OCI-LY3 (cell line): ENCODE data around the gene PLB1.

Experiments used
- H2AFZ ChIP-seq: fragments of 200-600, 300-600 bp; shearing (Covaris generic); 2 replicates; pipeline ENCODE4 v1.6.0; 2014; ENCODE audit warnings: antibody characterized with exemption, low read depth, low read length
- H3K27ac ChIP-seq: fragments of 200-600, 300-600 bp; sonication (generic); 2 replicates; pipeline ENCODE4 v1.5.1; 2014; ENCODE audit warnings: mild to moderate bottlenecking, low read length, moderate library complexity, mixed read lengths
- H3K27me3 ChIP-seq: fragments of 200-600, 300-600 bp; sonication (generic); 2 replicates; pipeline ENCODE4 v1.6.1; 2014; ENCODE audit warnings: low read depth, low read length, mixed read lengths
- H3K36me3 ChIP-seq: fragments of 200-600, 300-600 bp; sonication (generic); replicated peaks from 2 replicates; pipeline ENCODE3; 2014; ENCODE audit warnings: low read depth, low read length, mixed read lengths
- H3K4me1 ChIP-seq: fragments of 300-600, 200-600 bp; sonication (generic); 2 replicates; pipeline ENCODE4 v1.6.1; 2014; ENCODE audit warnings: low read length, mixed read lengths
- H3K4me2 ChIP-seq: fragments of 200-600, 300-600 bp; sonication (generic); 2 replicates; pipeline ENCODE4 v1.6.1; 2014; ENCODE audit warnings: low read length, mixed read lengths
- H3K4me3 ChIP-seq: fragments of 300-600, 200-600 bp; sonication (generic); 2 replicates; pipeline ENCODE4 v1.5.1; 2014; ENCODE audit warnings: antibody characterized with exemption, mild to moderate bottlenecking, low read length, moderate library complexity
- H3K79me2 ChIP-seq: fragments of 300-600, 200-600 bp; shearing (Covaris generic); 2 replicates; pipeline ENCODE4 v1.6.1; 2014; ENCODE audit warnings: mild to moderate bottlenecking, low read length, mixed read lengths
- H3K9ac ChIP-seq: fragments of 300-600, 200-600 bp; shearing (Covaris generic); 2 replicates; pipeline ENCODE4 v1.6.0; 2014; ENCODE audit warnings: mild to moderate bottlenecking, low read length, moderate library complexity
- H3K9me3 ChIP-seq: fragments of 200-600, 300-600 bp; shearing (Covaris generic); 2 replicates; pipeline ENCODE4 v1.6.1; 2014; ENCODE audit warnings: low read length, mixed read lengths; ENCODE audit not compliant: insufficient read depth
- H4K20me1 ChIP-seq: fragments of 200-600, 300-600 bp; sonication (generic); 2 replicates; pipeline ENCODE4 v1.6.1; 2016; ENCODE audit warnings: low read length, mixed read lengths; ENCODE audit not compliant: insufficient read depth
- CTCF ChIP-seq: fragments of 200-600, 300-600 bp; sonication (generic); IDR thresholded peaks from 2 replicates; pipeline ENCODE4 v1.5.1; 2014; ENCODE audit warnings: antibody characterized with exemption, low read length, low read depth
- EZH2phosphoT487 ChIP-seq: fragments of 200-600 bp; shearing (Covaris generic); IDR thresholded peaks from 2 replicates; pipeline ENCODE4 v1.6.1; 2018; ENCODE audit warnings: antibody characterized with exemption, mixed run types, low read depth

The PLB1 gene

GRCh38 chr2:28522481-28522880 lies 26.6 kb downstream of the PLB1 start:
- peaks cover 55% of the 10 kb centered on the region for H3K27me3 ChIP-seq
- no peaks in the 10 kb centered on the region for H3K36me3 ChIP-seq
- no peak overlapping the region for H3K4me2 ChIP-seq
- H3K4me1 ChIP-seq: no peaks in the 10 kb centered on the region
- no peak overlapping the region for H2AFZ ChIP-seq
- TF ChIP-seq EZH2phosphoT487 (no peak), CTCF (no peak)
- H3K9ac ChIP-seq: no peak overlapping the region
- no peaks in the 10 kb centered on the region for H4K20me1 ChIP-seq
- H3K4me3 ChIP-seq: no peak overlapping the region
- H3K9me3 ChIP-seq: no peaks in the 10 kb centered on the region
- no peaks in the 10 kb centered on the region for H3K79me2 ChIP-seq
- no peak overlapping the region for H3K27ac ChIP-seq

GRCh38 chr2:28523902-28524301 lies 28.0 kb downstream of the PLB1 start:
- no peaks in the 10 kb centered on the region for H3K4me1 ChIP-seq
- no peak overlapping the region for H3K9ac ChIP-seq
- H3K27ac ChIP-seq: no peak overlapping the region
- H3K36me3 ChIP-seq: no peaks in the 10 kb centered on the region
- H3K9me3 ChIP-seq: no peaks in the 10 kb centered on the region
- H2AFZ ChIP-seq: no peak overlapping the region
- no peaks in the 10 kb centered on the region for H3K79me2 ChIP-seq
- H3K4me3 ChIP-seq: no peak overlapping the region
- no peak for TF ChIP-seq EZH2phosphoT487
- no peak for TF ChIP-seq CTCF
- H3K27me3 ChIP-seq: peaks cover 44% of the 10 kb centered on the region
- no peaks in the 10 kb centered on the region for H4K20me1 ChIP-seq
- no peak overlapping the region for H3K4me2 ChIP-seq

GRCh38 chr2:28525481-28525880 lies 29.6 kb downstream of the PLB1 start:
- Histone ChIP-seq H3K27ac (no peak overlapping the region), H3K36me3 (no peaks in the 10 kb centered on the region), H4K20me1 (no peaks in the 10 kb centered on the region), H3K9me3 (no peaks in the 10 kb centered on the region), H3K4me2 (no peak overlapping the region), H3K27me3 (peaks cover 42% of the 10 kb centered on the region), H3K4me1 (no peaks in the 10 kb centered on the region), H2AFZ (no peak overlapping the region), H3K9ac (no peak overlapping the region), H3K4me3 (no peak overlapping the region), H3K79me2 (no peaks in the 10 kb centered on the region)
- TF ChIP-seq CTCF (no peak), EZH2phosphoT487 (no peak)

GRCh38 chr2:28526527-28527132 lies 30.8 kb downstream of the PLB1 start:
- Histone ChIP-seq H3K4me2 (no peak overlapping the region), H3K79me2 (no peaks in the 10 kb centered on the region), H3K36me3 (no peaks in the 10 kb centered on the region), H3K9ac (no peak overlapping the region), H2AFZ (no peak overlapping the region), H3K27me3 (peaks cover 36% of the 10 kb centered on the region), H3K9me3 (no peaks in the 10 kb centered on the region), H4K20me1 (no peaks in the 10 kb centered on the region), H3K27ac (no peak overlapping the region), H3K4me1 (no peaks in the 10 kb centered on the region), H3K4me3 (no peak overlapping the region)
- TF ChIP-seq CTCF (no peak), EZH2phosphoT487 (no peak)
